Brain microvascular endothelial cell (primary cell): Measurements from ENCODE around the gene LLGL2.
"Not testable (repeated sequence)": the region's sequence is repeated elsewhere in the genome, so short reads cannot be mapped to it uniquely, and the experiment has no call there.

ENCODE experiments used
- DNase-seq: peaks from one replicate; pipeline ENCODE4 v3.0.0-alpha.2; 2020
- H3K27ac ChIP-seq: fragments of 250-450 bp; sonication (Bioruptor Pico); 2 replicates; pipeline ENCODE4 v1.5.1; 2020; ENCODE audit warnings: mild to moderate bottlenecking, moderate library complexity
- H3K27me3 ChIP-seq: fragments of 250-450 bp; sonication (Bioruptor Pico); replicated peaks from 2 replicates; pipeline ENCODE4 v1.5.1; 2020; ENCODE audit warnings: mild to moderate bottlenecking
- H3K36me3 ChIP-seq: fragments of 250-450 bp; sonication (Bioruptor Pico); replicated peaks from 2 replicates; pipeline ENCODE4 v1.5.1; 2020; ENCODE audit warnings: mild to moderate bottlenecking
- H3K4me3 ChIP-seq: 2 replicates; pipeline ENCODE4 v1.5.1; 2011; ENCODE audit warnings: low read depth, mild to moderate bottlenecking, control low read depth, low read length, moderate library complexity
- CTCF ChIP-seq: IDR thresholded peaks from 2 replicates; pipeline ENCODE4 v1.5.1; 2011; ENCODE audit warnings: low read depth, mild to moderate bottlenecking, moderate library complexity, low read length, control low read depth, inconsistent platforms; ENCODE audit errors: missing control alignments
- in situ Hi-C: cut with HindIII; loops from 2 replicates; pipeline ENCODE4 v1.10.0; 2017; ENCODE audit warnings: low sequenced_read_pairs, low pct_ligation_motif_present

LLGL2 gene, protein sequence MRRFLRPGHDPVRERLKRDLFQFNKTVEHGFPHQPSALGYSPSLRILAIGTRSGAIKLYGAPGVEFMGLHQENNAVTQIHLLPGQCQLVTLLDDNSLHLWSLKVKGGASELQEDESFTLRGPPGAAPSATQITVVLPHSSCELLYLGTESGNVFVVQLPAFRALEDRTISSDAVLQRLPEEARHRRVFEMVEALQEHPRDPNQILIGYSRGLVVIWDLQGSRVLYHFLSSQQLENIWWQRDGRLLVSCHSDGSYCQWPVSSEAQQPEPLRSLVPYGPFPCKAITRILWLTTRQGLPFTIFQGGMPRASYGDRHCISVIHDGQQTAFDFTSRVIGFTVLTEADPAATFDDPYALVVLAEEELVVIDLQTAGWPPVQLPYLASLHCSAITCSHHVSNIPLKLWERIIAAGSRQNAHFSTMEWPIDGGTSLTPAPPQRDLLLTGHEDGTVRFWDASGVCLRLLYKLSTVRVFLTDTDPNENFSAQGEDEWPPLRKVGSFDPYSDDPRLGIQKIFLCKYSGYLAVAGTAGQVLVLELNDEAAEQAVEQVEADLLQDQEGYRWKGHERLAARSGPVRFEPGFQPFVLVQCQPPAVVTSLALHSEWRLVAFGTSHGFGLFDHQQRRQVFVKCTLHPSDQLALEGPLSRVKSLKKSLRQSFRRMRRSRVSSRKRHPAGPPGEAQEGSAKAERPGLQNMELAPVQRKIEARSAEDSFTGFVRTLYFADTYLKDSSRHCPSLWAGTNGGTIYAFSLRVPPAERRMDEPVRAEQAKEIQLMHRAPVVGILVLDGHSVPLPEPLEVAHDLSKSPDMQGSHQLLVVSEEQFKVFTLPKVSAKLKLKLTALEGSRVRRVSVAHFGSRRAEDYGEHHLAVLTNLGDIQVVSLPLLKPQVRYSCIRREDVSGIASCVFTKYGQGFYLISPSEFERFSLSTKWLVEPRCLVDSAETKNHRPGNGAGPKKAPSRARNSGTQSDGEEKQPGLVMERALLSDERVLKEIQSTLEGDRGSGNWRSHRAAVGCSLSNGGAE

GRCh38 chr17:75524970-75525805 lies at the start of gene LLGL2:
Gene LLGL2, plus strand, starts transcription at chr17:75525697. Its CDS starts 17,730 bp downstream, at chr17:75543427.
- TF ChIP-seq CTCF: peak; percentile 20
- DNase-seq: no peak
- in situ Hi-C loops: no loop called here
- peaks cover 9% of the 10 kb centered on the region for H3K27me3 ChIP-seq
- H3K4me3 ChIP-seq: peak within 1 kb of the TSS; percentile 48
- no peak within 1 kb of the TSS for H3K27ac ChIP-seq
- no peaks in the 10 kb centered on the region for H3K36me3 ChIP-seq

DNA sequence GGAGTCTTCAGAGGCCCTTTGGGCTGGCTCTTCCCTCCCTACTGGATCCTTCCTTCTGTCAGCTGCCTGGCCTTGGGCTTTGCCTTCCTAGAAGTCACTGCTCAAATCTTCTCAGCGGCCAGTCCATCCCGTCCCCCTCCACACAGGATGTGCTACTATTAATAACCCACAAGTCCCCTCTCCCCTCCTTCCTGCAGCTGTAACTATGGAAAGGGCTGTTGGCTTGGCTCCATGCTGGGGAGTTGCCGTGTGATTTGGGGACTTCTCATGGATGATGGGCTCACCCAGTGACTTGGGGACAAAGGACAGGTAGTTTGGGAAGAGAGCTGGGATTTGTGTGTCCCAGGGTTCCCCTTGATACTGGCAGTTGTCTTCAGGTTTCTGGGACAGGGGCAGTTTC lies 49.6 kb upstream of the LLGL2 start:
- Histone ChIP-seq H3K4me3 (no peak overlapping the region), H3K27ac (no peak overlapping the region), H3K36me3 (no peaks in the 10 kb centered on the region), H3K27me3 (no peaks in the 10 kb centered on the region)
- no peak for DNase-seq
- in situ Hi-C loops: no loop called here
- TF ChIP-seq CTCF: no peak

DNA sequence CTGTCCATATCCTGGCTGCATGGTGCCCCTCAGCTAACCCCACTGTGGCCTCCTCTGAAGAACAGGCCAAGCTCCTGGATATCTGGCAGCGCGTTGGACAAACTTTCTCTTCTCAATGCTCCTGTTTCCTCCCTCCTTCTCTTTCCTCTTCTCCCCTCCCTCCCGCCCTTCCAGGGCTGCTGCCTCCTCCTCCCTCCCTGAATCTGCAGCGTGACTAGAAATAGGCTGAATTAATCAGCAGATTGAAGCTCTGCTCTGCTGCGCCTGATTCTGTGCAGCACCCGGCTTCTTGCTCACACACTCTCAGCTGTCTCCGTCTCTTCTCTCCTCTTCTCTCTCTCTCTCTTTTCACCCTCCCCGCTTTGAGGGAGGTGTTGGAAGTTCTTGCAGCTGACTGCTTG lies 49.2 kb upstream of the LLGL2 start:
- H3K36me3 ChIP-seq: no peaks in the 10 kb centered on the region
- peak; percentile 29 for DNase-seq
- in situ Hi-C loops: no loop called here
- no peak overlapping the region for H3K4me3 ChIP-seq
- no peak for TF ChIP-seq CTCF
- no peaks in the 10 kb centered on the region for H3K27me3 ChIP-seq
- no peak overlapping the region for H3K27ac ChIP-seq

GRCh38 chr17:75476752-75477489 lies 48.6 kb upstream of the LLGL2 start:
- Histone ChIP-seq H3K27me3 (no peaks in the 10 kb centered on the region), H3K4me3 (no peak overlapping the region), H3K36me3 (no peaks in the 10 kb centered on the region), H3K27ac (no peak overlapping the region)
- in situ Hi-C loops: no loop called here
- TF ChIP-seq CTCF: no peak
- no peak for DNase-seq

- H3K36me3 ChIP-seq, H3K27ac ChIP-seq, H3K27me3 ChIP-seq, DNase-seq, in situ Hi-C loops, H3K4me3 ChIP-seq: not testable (repeated sequence)
Measured at GRCh38 chr17:75477490-75477862, 48.0 kb upstream of the LLGL2 start.
